B cell (primary cell): Measurements from ENCODE around the gene SLIT3.

Source experiments
- CTCF ChIP-seq: fragments of 200-600 bp; IDR thresholded peaks from one replicate; pipeline ENCODE4 v1.8.0; 2022; ENCODE audit warnings: antibody characterized with exemption, mild to moderate bottlenecking
- EZH2 ChIP-seq: IDR thresholded peaks from 2 replicates; pipeline ENCODE4 v1.6.1; 2012; ENCODE audit warnings: borderline replicate concordance, low read depth, mild to moderate bottlenecking, moderate library complexity, low read length; ENCODE audit not compliant: insufficient read depth, poor library complexity, severe bottlenecking

DNA sequence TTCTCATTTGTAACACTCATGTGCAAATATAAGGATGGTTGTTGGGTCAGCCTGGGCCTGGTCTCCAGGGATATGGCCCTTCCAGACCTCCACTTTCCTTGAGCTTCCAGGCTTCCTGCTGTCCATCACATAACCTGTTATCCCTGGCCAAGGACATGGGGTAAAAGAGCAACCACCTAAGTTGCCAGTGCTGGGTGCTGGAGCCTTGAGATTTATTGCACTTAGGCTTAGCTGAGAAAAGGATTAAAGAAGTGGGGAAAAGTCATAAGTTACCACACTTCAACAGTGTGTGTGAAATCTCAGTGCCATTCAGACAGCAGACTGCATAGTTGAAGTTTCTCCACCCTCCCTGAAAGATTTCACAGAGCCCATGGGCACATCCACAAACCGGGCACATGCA lies 663.1 kb downstream of the SLIT3 start:
- TF ChIP-seq CTCF (no peak), EZH2 (no peak)
